NOMO-1 (cell line): ENCODE results near the gene PPA1.
"Not testable (repeated sequence)": the region's sequence is repeated elsewhere in the genome, so short reads cannot be mapped to it uniquely, and the experiment has no call there.

ENCODE experiments used
- DNase-seq, 2 experiments: peaks; one replicate each; lab custom pipeline; 2025; ENCODE audit not compliant: unreplicated experiment in 2 of 2; lab: John Stamatoyannopoulos, UW

PPA1 gene

DNA sequence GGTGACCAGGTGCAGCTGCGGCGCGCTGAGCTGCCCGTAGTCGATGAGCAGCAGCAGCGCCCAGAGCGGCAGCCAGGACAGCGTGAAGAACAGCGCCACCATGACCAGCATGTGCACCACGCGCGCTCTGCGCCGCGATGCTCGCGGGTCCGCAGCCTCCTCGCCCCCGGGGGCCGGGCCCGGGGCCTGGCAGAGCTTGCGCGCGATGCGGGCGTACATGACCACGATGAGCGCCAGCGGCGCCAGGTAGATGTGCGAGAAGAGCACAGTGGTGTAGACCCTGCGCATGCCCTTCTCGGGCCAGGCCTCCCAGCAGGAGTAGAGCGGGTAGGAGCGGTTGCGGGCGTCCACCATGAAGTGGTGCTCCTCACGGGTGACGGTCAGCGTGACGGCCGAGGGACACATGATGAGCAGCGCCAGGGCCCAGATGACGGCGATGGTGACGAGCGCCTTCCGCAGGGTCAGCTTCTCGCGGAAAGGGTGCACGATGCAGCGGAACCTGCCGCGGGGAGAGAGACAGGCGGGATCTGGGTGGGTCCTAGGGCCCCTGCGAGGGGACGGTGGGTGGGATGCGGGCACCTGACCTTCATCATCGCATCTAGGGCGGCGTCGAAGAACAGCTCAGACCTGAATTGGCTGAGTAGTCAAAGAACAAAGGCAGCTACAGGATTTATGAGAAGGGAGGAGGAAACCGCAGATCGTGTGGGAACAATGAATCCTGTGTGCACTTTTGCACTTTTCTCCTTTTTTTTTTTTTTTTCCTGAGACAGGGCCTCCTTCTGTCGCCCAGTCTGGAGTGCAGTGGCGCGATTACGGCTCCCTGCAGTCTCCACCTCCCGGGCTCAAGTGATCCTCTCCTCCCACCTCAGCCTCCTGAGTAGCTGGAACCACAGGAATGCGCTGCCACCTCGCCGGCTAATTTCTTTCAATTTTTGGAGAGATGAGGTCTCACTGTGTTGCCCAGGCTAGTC lies 22.4 kb upstream of the PPA1 start:
- DNase-seq, result no peak

DNA sequence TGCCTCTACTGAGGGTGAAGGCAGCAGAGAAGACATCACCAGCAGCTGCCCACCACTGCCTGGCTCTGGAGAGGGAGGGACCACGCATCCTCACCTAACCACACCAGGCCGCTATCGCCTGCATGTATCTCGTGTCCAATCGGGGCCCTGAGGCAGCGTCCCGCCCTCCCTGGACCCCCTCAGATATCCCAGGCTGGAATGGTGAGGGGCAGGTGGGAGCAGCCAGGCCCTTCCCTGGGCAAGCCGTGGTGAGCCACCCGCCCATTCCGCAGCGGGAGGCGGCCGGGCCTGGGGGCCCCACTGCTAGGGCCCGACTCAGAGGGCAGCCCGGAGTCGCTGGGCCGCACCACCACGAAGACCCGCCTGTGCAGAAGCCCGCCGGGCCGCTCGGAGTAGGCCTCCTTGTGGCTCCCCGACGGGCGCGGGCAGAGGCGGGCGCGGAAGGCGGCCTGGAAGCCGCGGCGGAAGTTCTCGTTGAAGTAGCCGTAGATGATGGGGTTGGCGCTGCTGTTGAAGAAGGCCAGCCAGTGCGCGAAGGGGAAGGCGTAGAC lies 21.6 kb upstream of the PPA1 start:
- DNase-seq, result no peak

DNA sequence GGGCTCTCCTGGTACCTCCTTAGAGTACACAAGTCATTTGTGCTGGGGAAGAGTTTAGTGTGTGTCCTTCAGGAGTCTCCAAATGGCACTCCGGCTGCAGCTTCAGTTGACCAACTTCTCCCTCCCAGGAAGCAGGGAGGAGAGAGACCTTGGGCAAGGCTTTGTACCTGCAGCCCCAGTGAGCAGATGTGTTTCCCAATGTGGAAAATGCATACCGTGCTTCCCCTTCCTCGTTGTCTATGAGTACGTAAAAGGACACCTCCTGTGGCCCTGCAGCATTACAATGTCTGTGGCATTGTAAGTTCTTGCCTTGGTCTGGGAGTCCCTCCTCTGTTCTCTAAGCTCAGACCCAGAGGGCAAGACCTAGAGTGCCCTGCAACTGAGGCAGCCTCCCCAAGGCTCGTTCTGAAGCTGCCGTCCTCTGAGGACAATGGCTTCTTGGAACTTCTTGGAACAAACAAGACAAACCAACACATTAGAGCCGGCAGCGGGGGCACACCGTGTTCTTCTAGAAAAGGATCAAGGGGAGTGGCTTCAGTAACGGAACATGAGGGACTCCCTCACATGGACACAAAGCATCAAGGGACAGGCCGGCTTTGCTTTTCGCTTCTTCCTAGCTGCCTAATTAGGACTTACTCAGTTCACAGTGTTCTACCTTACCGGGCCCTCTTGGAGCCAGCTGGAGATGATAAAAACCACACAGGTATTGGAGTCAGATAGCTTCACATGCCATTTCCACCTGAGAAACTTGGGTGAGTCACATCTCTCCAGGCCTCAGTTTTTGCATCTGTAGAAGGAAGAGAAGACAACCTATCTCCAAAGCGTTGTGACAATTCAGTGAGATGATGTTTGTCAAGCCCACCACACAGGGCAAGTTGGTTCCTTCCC lies 20.9 kb upstream of the PPA1 start:
- DNase-seq, result no peak

DNA sequence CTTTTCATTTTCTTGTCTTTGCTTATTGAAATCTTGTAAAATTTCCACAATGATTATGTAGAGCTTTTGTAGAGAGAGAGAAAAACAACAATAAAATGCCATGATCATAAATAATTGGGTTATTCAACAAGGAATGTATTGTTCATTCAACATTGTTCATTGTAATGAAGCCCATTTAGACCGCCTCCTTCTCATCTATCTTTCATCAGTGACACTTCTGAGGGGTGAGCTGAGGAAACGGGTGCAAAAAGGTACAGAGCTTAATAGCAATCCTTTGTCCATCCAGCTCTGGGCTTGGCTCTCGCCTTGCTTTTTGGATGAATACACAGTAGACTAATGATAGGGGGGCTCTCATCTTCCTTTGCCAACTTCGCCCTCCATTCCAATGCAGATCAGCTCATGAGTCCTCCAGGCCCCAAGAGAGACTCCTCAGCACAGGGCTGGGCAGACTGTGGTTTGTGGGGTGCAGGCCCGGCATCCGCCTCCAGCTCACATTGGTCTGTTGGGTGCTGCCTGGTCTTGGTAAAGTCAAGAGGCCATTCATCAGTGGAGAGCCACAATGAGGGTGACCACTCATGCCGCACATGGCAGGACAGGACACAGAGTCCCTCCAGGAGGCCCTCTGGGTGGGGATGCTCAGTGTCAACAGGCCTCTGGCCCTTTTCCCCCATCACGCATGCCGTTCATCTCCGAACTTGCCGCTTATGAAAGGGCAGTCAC lies 17.9 kb upstream of the PPA1 start:
- no peak for DNase-seq

DNA sequence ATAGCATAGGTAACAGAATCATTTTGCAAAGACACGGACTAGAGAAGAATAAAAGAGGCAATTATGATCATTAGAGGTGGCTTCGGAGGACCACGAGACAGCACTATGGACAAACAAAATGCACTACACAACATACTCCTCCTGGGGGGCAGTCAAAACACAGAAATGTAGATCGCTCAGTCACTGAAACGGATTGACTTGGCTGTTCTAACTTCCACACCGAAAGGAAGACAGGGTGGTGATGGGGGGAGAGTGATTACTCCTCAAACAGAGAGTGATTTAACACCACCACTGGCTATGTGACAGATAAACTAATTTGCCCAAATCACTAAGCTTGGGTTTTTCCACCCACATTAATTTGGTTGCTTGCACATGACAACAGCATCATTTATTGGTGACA lies 14.1 kb upstream of the PPA1 start:
- DNase-seq, result no peak

DNA sequence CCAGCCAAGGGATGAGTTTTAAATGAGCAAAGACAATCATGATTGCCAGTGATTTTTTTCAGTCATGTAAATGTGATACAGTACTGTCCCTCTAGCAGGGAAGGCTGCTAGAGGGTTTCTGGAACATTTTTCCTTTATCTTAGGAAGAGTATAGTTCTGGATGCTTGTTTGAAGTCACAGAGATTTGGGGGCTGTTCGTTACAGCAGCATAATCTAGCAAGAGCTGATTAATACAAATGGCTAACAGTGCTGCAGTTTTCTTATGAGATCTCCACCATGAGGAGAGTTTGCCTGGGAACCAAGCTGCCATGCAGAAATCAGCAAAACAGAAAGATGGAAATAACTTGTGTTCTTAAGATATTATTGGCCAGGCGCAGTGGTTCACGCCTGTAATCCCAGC lies 7.9 kb upstream of the PPA1 start:
- DNase-seq, result no peak

DNA sequence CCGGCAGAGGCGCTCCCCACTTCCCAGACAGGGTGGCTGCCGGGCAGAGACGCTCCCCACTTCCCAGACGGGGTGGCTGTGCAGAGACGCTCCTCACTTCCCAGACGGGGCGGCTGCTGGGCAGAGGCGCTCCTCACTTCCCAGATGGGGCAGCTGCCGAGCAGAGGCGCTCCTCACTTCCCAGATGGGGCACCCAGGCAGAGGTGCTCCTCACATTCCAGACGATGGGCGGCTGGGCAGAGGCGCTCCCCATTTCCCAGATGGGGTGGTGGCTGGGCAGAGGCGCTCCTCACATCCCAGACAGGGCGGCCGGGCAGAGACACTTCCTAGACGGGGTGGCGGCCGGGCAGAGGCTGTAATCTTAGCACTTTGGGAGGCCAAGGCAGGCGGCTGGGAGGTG lies 6.8 kb upstream of the PPA1 start:
- not testable (repeated sequence) for DNase-seq

DNA sequence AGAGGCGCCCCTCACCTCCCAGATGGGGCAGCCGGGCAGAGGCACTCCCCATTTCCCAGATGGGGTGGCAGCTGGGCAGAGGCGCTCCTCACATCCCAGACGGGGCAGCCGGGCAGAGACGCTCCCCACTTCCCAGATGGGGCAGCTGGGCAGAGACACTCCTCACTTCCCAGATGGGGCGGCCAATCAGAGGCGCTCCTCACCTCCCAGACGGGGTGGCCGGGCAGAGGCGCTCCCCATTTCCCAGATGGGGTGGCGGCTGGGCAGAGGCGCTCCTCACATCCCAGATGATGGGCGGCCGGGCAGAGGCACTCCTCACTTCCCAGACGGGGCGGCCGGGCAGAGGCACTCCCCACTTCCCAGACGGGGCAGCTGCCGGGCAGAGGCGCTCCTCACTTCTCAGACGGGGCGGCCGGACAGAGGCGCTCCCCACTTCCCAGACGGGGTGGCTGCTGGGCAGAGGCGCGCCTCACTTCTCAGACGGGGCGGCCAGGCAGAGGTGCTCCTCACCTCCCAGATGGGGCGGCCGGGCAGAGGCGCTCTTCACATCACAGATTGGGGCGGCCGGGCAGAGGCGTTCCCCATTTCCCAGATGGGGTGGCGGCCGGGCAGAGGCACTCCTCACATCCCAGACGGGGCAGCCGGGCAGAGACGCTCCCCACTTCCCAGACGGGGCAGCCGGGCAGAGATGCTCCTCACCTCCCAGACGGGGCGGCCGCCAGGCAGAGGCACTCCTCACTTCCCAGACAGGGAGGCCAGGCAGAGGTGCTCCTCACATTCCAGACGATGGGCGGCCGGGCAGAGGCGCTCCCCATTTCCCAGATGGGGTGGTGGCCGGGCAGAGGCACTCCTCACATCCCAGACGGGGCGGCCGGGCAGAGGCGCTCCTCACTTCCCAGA lies 6.1 kb upstream of the PPA1 start:
- not testable (repeated sequence) for DNase-seq

DNA sequence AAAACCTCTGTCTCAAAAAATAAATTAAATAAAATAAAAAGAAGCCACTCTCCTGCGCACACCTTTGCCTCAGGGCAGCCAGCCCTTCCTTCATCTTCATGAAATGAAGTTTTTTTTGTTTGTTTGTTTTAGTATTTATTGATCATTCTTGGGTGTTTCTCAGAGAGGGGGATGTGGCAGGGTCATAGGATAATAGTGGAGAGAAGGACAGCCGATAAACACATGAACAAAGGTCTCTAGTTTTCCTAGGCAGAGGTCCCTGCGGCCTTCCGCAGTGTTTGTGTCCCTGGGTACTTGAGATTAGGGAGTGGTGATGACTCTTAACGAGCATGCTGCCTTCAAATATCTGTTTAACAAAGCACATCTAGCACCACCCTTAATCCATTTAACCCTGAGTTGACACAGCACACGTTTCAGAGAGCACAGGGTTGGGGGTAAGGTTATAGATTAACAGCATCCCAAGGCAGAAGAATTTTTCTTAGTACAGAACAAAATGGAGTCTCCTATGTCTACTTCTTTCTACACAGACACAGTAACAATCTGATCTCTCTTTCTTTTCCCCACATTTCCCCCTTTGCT lies 4.8 kb upstream of the PPA1 start:
- not testable (repeated sequence) for DNase-seq

DNA sequence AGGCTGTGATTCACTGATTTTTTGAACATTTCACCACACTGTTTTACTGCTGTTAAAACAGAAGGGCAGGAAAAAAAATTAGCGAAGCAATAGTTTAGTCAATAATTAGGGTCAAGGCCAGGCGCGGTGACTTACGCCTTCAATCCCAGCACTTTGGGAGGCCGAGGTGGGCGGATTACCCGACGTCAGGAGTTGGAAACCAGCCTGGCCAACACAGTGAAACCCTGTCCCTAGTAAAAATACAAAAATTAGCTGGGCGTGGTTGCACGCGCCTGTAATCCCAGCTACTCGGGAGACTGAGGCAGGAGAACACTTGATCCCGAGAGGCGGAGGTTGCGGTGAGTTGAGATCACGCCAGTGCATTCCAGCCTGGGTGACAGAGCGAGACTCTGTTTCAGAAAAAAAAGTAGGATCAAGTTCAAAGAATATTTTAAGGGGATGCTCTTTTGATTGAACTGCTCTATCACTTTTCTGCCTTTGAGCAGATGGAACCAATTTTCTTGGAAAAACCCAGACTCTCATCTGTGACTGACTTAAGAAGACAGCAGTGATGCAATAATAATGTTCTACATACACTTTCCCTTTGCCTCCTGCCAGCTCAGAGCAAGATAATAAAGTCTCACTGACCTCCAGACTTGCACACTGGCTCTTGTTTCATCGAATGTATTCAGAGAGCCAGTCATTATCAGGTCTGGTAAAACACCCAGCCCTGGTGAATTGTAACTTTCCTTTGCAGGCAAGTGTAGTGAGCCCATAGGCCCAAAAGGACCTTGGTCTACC lies 1.6 kb upstream of the PPA1 start:
- no peak for DNase-seq

DNA sequence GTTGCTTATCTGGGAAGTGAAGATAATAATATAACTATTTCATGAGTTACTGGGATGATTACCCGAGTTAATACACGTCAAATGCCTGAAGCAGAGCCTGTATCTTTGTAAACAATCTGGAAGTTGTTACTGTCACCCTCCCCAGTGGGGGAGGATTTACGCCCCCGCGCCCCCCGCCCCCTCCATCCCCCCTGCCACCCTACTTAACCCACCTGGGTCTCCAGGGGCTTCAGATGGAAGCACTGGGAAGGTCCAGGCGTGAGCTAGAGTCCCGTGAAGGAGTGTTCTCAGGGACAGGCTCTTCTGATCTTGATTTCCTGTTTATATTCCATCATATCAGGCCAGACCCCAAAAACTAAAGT lies 691 bp upstream of the PPA1 start:
- DNase-seq, result no peak

DNA sequence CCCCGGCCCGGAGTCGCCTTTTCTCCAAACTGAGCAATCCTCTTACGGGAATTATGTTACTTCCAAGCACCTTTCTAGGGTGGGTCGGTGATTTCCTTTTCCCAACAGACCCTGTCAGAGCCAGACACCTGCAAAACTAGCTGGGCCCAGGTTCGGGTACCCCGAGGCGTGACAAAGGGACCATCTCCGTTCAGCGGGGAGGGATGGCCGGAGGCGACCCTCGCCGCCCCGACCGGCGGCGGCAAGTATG lies 445 bp downstream of the PPA1 start:
- no peak for DNase-seq

DNA sequence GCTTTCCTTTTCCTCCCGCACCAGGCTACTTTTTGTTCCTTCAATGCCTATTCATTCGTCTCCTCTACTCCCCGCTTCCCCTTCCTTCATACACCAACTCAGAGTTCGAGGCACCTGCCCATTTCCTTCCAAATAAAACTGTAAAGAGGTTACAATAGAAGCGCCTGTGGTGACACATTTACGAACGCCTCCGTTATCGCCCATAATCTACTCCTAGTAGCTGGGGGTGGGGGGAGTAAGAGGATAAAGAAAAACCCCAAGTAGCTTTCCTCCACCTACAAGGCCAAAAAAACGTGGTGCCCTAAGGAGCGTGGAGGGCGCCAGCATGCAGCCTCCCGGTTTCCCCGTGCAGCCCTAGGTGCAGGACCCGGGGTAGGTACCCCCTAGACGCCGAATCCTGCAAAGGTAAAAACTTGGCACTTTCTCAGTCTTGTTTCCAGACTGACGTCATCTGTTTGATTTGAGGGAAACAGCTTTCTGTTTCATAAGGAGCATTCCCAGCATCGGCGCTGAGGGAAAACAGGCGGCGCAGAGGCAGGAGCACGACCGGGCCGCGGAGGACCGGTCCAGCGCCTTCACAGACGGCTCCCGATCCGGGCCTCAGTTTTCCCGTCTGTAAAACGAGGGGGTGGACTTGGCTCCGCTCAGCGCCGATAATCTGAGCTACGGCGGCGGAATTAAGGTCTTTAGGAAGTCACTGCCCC lies 922 bp downstream of the PPA1 start:
- peak; percentile 30 to 39 for DNase-seq

DNA sequence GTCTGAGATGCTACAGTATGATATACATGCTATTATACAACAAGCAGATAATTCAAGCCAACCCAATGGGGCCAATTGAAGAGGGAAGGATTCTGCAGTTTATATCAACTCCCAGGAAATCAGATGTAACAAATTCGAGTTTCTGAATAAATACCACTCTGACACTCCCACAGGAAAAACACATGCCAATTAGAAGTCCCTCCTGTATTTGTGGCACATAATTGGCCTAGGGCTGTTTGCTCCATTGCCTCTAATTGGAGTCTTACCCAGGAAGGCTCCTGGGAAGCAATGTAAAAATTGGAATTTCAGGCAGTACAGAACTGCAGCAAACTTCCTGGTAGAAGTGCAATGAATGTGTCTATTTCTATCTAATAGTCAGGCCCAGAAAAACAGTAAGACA lies 4.7 kb downstream of the PPA1 start:
- DNase-seq, result no peak

DNA sequence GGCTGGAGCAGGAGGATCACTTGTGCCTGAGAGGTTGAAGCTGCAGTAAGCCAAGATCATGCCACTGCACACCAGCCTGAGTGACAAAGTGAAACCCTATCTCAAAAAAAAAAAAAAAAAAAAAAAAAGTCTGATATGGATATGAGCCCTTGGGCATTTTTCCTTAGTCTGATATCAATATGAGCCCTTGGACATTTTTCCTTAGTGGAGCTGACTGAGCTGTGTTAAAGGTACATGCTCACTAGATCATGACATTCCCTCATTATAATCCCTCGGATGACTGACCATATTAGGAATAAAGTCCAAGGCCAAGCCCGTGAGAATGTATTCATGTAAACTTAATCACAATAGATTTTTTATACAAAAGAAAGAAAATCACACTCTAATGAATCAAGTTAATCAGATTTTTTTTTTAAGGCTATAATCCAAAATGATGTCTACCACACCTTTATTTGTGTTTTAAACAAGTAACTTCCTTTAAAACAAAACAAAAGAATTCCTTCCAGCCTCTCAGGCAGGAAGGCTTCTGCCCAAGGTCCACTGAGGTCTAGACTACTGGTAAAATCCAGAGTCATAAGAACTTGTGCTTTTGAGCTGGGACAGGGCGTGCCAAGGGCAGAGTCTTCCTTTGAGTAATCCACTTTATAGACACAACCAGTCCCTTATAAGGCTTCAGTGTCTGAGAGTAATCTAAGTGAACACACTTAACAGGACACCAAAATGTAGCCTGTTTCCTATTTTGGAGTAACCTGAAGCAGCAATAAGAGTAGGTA lies 5.5 kb downstream of the PPA1 start:
- DNase-seq, result no peak

DNA sequence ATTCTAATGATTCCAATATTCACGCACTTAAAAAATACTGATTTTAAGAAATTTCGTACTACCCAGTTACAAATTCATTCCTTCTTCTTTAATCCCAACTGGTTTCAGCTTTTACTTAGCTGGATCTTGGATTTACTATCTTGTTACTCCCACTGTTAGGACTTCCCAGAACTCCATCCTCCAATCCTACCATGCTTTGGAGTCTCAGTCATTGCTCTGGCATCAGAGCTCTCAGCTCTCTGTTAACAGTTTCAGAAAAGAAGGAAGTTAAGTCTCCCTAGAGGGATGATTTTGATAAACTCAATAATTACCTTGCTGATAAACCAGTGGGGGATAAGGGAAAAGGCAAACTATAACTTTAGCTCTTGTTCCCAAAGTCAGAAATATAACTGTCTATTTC lies 9.5 kb downstream of the PPA1 start:
- DNase-seq, result no peak

DNA sequence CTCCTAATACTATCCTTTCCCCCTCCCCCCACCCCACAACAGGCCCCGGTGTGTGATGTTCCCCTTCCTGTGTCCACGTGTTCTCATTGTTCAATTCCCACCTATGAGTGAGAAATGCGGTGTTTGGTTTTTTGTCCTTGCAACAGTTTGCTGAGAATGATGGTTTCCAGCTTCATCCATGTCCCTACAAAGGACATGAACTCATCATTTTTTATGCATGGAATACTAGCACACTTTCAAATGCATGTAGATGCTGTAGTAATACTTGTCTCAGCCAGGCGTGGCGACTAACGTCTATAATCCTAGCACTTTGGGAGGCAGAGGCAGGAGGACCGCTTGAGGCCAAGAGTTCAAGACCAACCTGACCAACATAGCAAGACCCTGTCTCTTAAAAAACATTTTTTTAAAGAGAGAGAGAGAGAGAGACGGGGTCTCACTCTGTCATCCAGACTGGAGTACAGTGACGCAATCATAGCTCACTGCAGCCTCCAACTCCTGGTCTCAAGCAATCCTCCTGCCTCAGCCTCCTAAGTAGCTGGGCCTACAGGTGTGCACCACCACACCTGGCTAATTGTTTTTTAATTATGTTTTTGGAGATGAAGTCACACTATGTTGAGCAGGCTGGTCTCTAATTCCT lies 10.3 kb downstream of the PPA1 start:
- DNase-seq, result not testable (repeated sequence)
